IPS-20b (cell line): ENCODE measurements around the gene SPATA31C1.
"Not testable (repeated sequence)": the region's sequence is repeated elsewhere in the genome, so short reads cannot be mapped to it uniquely, and the experiment has no call there.

Experiments
- H3K27ac ChIP-seq: one replicate; pipeline ENCODE4 v1.5.1; 2013; ENCODE audit warnings: low read length
- H3K27me3 ChIP-seq: 2 replicates; pipeline ENCODE4 v1.6.1; 2013; ENCODE audit warnings: mild to moderate bottlenecking, low read length, inconsistent platforms; ENCODE audit not compliant: insufficient read depth
- H3K36me3 ChIP-seq: 2 replicates; pipeline ENCODE4 v1.6.1; 2013; ENCODE audit warnings: low read depth, mild to moderate bottlenecking, inconsistent platforms, low read length, moderate library complexity; ENCODE audit not compliant: insufficient read depth
- H3K4me1 ChIP-seq: 2 replicates; pipeline ENCODE4 v1.6.1; 2013; ENCODE audit warnings: mild to moderate bottlenecking, control low read depth, inconsistent platforms, low read length, moderate library complexity; ENCODE audit not compliant: insufficient read depth
- H3K4me3 ChIP-seq: 2 replicates; pipeline ENCODE4 v1.5.1; 2013; ENCODE audit warnings: mild to moderate bottlenecking, low read length, inconsistent platforms
- H3K9ac ChIP-seq: 2 replicates; pipeline ENCODE4 v1.6.1; 2013; ENCODE audit warnings: low read depth, mild to moderate bottlenecking, inconsistent platforms, low read length, moderate library complexity
- H3K9me3 ChIP-seq: 2 replicates; pipeline ENCODE4 v1.6.1; 2013; ENCODE audit warnings: mild to moderate bottlenecking, low read depth, low read length, inconsistent platforms; ENCODE audit not compliant: insufficient read depth

The SPATA31C1 gene

DNA sequence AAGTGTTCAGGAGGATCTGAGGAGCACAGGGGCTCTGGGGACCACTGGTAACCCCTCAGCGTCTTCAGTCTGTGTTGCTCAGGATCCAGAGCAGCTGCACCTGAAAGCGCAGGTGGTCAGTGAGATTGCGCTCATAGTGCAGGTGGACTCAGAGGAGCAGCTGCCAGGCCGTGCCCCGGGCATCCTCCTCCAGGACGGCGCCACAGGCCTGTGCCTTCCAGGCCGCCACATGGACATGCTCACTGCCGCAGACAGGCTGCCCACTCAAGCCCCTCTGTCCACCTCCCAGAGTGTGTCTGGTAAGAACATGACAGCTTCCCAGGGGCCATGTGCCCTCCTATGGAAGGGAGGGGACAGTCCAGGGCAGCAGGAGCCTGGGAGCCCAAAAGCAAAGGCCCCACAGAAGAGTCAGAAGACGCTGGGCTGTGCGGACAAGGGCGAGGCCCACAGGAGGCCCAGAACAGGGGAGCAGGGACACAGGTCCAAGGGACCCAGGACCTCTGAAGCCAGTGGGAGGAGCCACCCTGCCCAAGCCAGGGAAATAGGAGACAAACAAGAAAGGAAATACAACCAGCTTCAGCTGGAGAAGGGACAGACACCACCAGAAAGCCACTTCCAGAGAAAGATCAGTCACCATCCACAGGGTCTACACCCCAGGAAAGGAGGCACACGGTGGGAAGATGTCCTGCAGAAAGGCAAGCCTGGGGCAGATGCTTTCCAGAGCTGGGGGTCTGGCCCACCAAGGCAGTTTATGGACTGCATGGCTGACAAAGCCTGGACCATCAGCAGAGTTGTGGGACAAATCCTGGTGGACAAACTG is 29.9 kb upstream of the SPATA31C1 start:
- H3K36me3 ChIP-seq = no peaks in the 10 kb centered on the region
- no peak overlapping the region for H3K4me3 ChIP-seq
- H3K27ac ChIP-seq = no peak overlapping the region
- H3K27me3 ChIP-seq = no peaks in the 10 kb centered on the region
- no peaks in the 10 kb centered on the region for H3K9me3 ChIP-seq
- H3K4me1 ChIP-seq = no peaks in the 10 kb centered on the region
- H3K9ac ChIP-seq = no peak overlapping the region

DNA sequence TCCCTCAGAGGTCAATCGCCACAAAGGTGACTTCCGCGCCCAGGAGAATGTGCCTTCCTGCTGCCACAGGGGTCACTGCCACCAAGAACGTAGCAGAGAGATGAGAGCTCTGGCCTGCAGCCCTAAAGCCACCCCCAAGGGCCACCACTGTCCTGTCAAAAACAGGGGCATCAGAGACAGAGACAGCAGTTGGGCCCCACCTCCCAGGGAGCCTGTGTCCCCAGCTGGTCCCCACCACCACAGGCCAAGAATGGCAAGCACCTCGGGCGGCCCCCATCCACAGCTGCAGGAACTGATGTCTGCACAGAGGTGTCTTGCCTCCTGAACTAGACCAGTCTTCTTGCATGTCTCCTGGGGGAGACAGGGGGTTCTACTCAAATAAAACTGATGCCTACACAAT is 29.3 kb upstream of the SPATA31C1 start:
- no peaks in the 10 kb centered on the region for H3K4me1 ChIP-seq
- H3K36me3 ChIP-seq = no peaks in the 10 kb centered on the region
- H3K27ac ChIP-seq = no peak overlapping the region
- no peak overlapping the region for H3K9ac ChIP-seq
- H3K4me3 ChIP-seq = no peak overlapping the region
- H3K9me3 ChIP-seq = no peaks in the 10 kb centered on the region
- H3K27me3 ChIP-seq = no peaks in the 10 kb centered on the region

DNA sequence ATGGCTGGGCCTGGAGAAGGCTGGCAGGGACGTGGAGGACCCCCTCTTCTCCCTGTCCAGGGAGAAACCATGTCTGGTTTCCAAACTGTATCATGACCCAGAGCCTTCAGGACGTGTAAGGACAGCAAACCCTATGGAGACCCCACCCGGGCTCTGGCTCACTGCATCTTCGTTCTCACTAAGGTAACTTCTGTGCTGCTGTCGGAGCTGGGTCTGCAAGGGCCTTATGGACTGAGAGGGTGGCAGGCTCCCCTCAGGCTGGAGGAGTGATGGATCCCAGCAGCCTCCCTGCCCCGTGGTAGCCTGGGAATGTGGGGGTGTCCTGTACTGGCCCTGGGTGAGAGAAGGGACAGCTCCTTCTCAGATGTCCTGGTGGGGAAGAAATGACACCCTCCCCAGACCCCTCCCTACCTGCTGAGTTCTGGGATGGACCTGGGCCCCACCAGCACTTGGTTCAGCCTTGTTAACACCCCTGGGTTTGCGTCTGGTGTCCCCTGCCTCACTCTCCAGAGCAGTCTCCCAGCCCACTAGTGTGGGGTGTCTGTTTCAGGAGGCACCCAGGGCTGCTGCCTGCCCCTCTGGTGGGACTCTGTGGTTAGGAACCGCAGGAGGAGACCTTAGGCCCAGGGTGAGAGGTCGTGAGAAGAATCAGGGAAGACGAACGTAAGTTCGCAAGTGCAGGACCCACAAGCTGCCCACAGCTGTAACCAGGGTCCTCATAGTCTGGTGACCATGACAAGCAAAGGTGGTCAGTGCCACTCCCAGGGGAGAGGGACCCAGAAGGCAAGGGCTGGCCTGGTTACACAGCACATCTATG is 28.5 kb upstream of the SPATA31C1 start:
- no peak overlapping the region for H3K27ac ChIP-seq
- H3K4me3 ChIP-seq = no peak overlapping the region
- H3K4me1 ChIP-seq = no peaks in the 10 kb centered on the region
- H3K36me3 ChIP-seq = no peaks in the 10 kb centered on the region
- no peaks in the 10 kb centered on the region for H3K9me3 ChIP-seq
- no peak overlapping the region for H3K9ac ChIP-seq
- H3K27me3 ChIP-seq = no peaks in the 10 kb centered on the region

DNA sequence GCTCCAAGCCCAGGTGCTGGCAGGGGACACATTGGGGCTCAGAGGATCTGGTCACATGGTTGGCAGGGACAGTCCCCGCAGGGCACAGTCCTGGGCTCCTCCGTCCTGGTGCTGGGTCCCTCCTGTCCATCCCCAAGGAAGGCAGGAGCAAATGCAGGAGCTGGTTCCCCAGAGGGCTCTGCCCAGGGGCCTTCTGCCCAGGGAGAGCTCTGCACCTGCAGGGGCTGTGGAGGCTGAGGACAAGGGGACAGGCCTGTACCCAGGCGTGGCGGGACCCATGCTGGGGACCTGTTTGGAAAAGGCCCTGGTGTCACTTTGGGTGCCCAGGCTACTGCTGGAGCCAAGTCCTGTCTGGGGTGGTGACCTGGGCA is 27.9 kb upstream of the SPATA31C1 start:
- no peak overlapping the region for H3K9ac ChIP-seq
- no peak overlapping the region for H3K27ac ChIP-seq
- H3K36me3 ChIP-seq = no peaks in the 10 kb centered on the region
- H3K9me3 ChIP-seq = no peaks in the 10 kb centered on the region
- H3K27me3 ChIP-seq = no peaks in the 10 kb centered on the region
- H3K4me3 ChIP-seq = no peak overlapping the region
- H3K4me1 ChIP-seq = no peaks in the 10 kb centered on the region

DNA sequence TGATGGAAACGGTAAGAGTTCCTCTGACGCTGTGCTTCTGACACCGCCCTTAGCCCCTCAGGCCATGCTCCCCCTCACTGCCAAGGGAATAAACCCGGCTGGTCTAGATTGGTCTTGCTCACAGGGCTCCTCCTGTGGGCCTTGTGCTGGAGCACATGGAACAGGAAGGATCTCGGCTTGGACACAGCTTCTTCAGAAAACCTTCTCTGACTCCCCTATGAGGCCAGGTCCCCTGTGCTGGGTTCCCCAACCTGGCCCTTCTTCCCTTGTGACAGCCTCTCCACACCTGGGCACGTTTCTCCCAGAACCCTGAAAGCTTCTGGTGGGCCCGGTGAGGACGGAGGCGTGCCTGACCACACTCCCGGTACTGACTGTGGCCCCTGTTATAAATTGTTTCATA is 26.9 kb upstream of the SPATA31C1 start:
- Histone ChIP-seq H3K9me3 (no peaks in the 10 kb centered on the region), H3K27ac (no peak overlapping the region), H3K27me3 (no peaks in the 10 kb centered on the region), H3K4me1 (no peaks in the 10 kb centered on the region), H3K9ac (no peak overlapping the region), H3K4me3 (no peak overlapping the region), H3K36me3 (no peaks in the 10 kb centered on the region)

DNA sequence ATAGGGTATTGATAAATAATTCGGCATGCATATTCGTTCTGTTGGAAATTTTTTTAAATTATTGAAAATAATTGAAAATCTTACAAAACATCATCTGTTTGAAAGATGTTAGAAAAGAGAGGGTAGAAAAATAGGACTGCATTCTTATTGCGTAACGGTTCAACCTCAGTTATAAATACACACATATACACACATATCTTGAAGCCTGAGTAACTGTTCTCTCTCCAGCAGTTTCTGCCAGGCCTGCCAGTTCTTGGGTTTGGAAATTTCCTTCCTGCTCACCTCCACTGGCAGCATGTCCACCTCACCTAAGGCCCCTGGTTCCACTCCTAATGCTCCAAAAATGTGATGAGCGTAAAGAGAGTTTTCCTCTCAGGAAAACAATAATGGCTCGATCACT is 26.0 kb upstream of the SPATA31C1 start:
- no peak overlapping the region for H3K27ac ChIP-seq

DNA sequence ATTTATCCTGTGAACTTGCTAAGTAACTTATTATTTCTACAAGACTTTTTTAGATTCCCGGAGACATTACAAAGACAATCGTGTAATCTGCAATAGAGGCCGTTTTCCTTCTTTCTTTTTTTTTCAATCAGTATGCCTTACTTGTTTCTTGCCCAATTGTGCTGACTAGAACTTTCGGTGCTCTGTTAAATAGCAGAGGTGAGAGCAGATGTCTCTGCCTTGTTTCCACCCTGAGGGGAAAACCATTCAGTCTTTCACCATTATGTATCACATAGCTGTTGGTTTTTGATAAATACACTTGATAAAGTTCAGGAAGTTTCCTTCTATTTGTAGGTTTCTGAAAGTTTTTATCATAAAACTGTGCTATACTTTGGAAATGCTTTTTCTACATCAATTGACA is 24.8 kb upstream of the SPATA31C1 start:
- H3K9me3 ChIP-seq = no peaks in the 10 kb centered on the region
- H3K36me3 ChIP-seq = no peaks in the 10 kb centered on the region
- H3K4me1 ChIP-seq = no peaks in the 10 kb centered on the region
- no peak overlapping the region for H3K9ac ChIP-seq
- H3K27ac ChIP-seq = no peak overlapping the region
- H3K4me3 ChIP-seq = no peak overlapping the region
- no peaks in the 10 kb centered on the region for H3K27me3 ChIP-seq

More for the DNA sequence above, 26.0 kb upstream of the SPATA31C1 start:
- Histone ChIP-seq H3K9me3 (no peaks in the 10 kb centered on the region), H3K36me3 (no peaks in the 10 kb centered on the region), H3K4me1 (no peaks in the 10 kb centered on the region), H3K9ac (no peak overlapping the region), H3K4me3 (no peak overlapping the region), H3K27me3 (no peaks in the 10 kb centered on the region)

DNA sequence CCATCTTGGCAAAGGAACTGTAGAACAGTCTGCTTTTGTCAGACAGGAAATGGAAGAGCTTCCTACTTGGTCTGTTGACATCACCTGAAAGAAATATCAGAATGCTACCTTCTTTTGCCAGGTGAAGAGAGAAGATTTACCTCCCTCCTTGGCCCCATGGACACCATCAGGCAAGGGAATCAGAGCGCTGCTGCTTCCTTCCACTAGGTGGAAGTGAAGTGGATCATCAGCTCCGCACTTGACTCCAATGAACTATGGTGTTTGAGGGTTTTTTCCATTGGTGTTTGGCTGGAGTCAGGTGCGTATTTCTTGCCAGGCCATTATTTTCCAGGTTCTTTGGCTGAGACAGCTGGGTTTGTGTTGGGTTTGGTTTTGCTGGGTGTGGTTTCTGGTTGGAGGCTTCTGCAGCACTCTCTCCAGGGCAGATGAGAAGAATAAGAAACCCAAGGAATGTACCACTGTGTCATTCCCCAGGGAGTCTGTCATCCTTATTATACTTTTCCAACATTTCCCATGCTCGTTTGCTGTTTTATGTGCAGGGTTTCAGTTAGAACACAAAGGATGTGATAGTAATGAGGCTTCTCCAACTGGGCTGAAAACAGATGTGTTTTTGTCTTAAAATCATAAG is 22.6 kb upstream of the SPATA31C1 start:
- Histone ChIP-seq H3K27me3 (no peaks in the 10 kb centered on the region), H3K4me3 (no peak overlapping the region), H3K4me1 (no peaks in the 10 kb centered on the region), H3K9ac (no peak overlapping the region), H3K9me3 (no peaks in the 10 kb centered on the region), H3K36me3 (no peaks in the 10 kb centered on the region), H3K27ac (no peak overlapping the region)

DNA sequence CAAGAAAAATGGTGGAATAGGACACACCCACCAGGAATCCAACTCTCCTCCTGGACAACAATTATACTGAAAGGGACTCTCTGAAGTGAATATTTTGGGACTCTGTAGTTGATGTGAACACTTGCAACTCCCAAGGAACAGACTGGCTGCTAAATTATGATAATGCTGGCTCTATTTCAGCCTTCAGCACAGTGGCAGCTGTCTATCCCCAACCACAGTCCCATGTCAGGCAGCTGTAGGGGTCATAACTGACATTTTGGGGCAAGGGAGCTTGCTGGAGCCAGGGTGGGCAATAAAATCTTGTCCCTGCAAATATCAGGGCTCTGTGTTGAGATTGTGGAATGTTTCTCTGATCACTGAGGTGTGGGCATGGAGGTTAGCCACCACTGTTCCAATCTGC is 20.9 kb upstream of the SPATA31C1 start:
- H3K4me1 ChIP-seq = no peaks in the 10 kb centered on the region
- H3K4me3 ChIP-seq = no peak overlapping the region
- H3K27ac ChIP-seq = no peak overlapping the region
- H3K36me3 ChIP-seq = no peaks in the 10 kb centered on the region
- peaks cover 4% of the 10 kb centered on the region; the same call in 1 of the 2 replicates for H3K9me3 ChIP-seq
- H3K9ac ChIP-seq = no peak overlapping the region
- no peaks in the 10 kb centered on the region for H3K27me3 ChIP-seq

DNA sequence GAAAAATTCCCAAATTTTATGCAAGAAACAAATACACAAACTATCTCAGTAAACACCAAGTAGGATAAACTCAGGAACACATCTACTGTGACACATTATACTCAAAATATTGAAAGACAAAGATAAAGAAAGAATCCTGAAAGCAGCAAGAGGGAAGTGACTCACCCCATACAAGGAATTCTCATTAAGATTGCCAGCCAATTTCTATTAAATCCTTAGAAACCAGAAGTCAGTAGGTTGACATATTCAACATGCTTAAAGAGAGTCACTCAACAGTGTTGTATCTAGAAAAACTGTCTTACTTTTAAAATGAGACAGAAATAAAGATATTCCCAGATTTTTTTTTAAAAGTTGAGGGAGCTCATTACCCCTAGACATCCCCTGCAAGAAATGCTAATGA is 19.6 kb upstream of the SPATA31C1 start:
- no peaks in the 10 kb centered on the region for H3K27me3 ChIP-seq
- no peak overlapping the region for H3K9ac ChIP-seq
- no peak overlapping the region for H3K4me3 ChIP-seq
- H3K4me1 ChIP-seq = no peaks in the 10 kb centered on the region
- no peaks in the 10 kb centered on the region for H3K36me3 ChIP-seq
- no peak overlapping the region for H3K27ac ChIP-seq
- peaks cover 15% of the 10 kb centered on the region; the same call in 1 of the 2 replicates for H3K9me3 ChIP-seq

DNA sequence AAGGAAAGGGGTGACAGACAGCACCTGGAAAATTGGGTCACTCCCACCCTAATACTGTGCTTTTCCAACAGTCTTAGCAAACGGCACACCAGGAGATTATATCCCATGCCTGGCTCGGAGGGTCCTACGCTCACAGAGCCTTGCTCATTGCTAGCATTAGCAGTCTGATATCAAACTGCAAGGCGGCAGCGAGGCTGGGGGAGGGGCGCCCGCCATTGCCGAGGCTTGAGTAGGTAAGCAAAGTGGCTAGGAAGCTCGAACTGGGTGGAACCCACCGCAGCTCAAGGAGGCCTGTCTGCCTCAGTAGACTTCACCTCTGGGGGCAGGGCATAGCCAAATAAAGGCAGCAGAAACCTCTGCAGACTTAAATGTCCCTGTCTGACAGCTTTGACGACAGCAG is 15.4 kb upstream of the SPATA31C1 start:
- H3K27ac ChIP-seq, H3K4me3 ChIP-seq, H3K4me1 ChIP-seq, H3K9ac ChIP-seq, H3K27me3 ChIP-seq, H3K36me3 ChIP-seq: not testable (repeated sequence)
- H3K9me3 ChIP-seq = peaks cover 15% of the 10 kb centered on the region; the same call in 1 of the 2 replicates
